ENCODE data around the gene COX5A.
"Not testable (repeated sequence)": the region's sequence is repeated elsewhere in the genome, so short reads cannot be mapped to it uniquely, and the experiment has no call there.

Gene COX5A

GRCh38 chr15:74955796-74956647 is 18.1 kb upstream of the COX5A start:
- DNase-seq (ENCODE audit: low read depth in 3 of 3) = peak; percentile 45 to 78 (median 47)

- DNase-seq (ENCODE audit: low read depth in 3 of 3) = no peak
Observed at GRCh38 chr15:74955017-74955416, 17.1 kb upstream of the COX5A start.

- DNase-seq (ENCODE audit: low read depth in 3 of 3) = no peak
Observed at GRCh38 chr15:74954515-74954914, 16.6 kb upstream of the COX5A start.

- DNase-seq (ENCODE audit: low read depth in 3 of 3) = no peak
Observed at GRCh38 chr15:74951006-74951405, 13.1 kb upstream of the COX5A start.

GRCh38 chr15:74950078-74950908 is 12.4 kb upstream of the COX5A start:
- DNase-seq (ENCODE audit: low read depth in 3 of 3) = peak; percentile 62 to 76 (median 75)

GRCh38 chr15:74937272-74937589 is 642 bp downstream of the COX5A start:
- no peak for DNase-seq (ENCODE audit: low read depth in 3 of 3)

GRCh38 chr15:74935193-74935592 is 2.7 kb downstream of the COX5A start:
- not testable (repeated sequence) for DNase-seq (ENCODE audit: low read depth in 3 of 3)

- no peak for DNase-seq (ENCODE audit: low read depth in 3 of 3)
Observed at GRCh38 chr15:74933573-74933972, 4.3 kb downstream of the COX5A start.

GRCh38 chr15:74928771-74929198 is 9.1 kb downstream of the COX5A start:
- no peak for DNase-seq (ENCODE audit: low read depth in 3 of 3)

- DNase-seq (ENCODE audit: low read depth in 3 of 3) = no peak
Observed at GRCh38 chr15:74924525-74924924, 13.3 kb downstream of the COX5A start.

- DNase-seq (ENCODE audit: low read depth in 3 of 3) = no peak
Observed at GRCh38 chr15:74920456-74920855, 17.4 kb downstream of the COX5A start.

GRCh38 chr15:74917676-74918075 is 20.2 kb downstream of the COX5A start:
- no peak for DNase-seq (ENCODE audit: low read depth in 3 of 3)

GRCh38 chr15:74913799-74914198 is 24.1 kb downstream of the COX5A start:
- not testable (repeated sequence) for DNase-seq (ENCODE audit: low read depth in 3 of 3)

GRCh38 chr15:74913041-74913440 is 24.8 kb downstream of the COX5A start:
- no peak for DNase-seq (ENCODE audit: low read depth in 3 of 3)

GRCh38 chr15:74908635-74909034 is 29.2 kb downstream of the COX5A start:
- no peak for DNase-seq (ENCODE audit: low read depth in 3 of 3)

GRCh38 chr15:74907163-74907870 is 30.6 kb downstream of the COX5A start:
- DNase-seq (ENCODE audit: low read depth in 3 of 3) = no peak

- peak; percentile 60 to 79 (median 60) for DNase-seq (ENCODE audit: low read depth in 3 of 3)
Observed at GRCh38 chr15:74906450-74907162, 31.3 kb downstream of the COX5A start, which contains the start of gene FAM219B. FAM219B (minus strand) TSS chr15:74906851; CDS start chr15:74906800, 51 bp downstream.

GRCh38 chr15:74906067-74906449 is 31.8 kb downstream of the COX5A start:
- DNase-seq (ENCODE audit: low read depth in 3 of 3) = peak in 2 of 3 experiments; percentile 8 to 19

- DNase-seq (ENCODE audit: low read depth in 3 of 3) = no peak
Observed at GRCh38 chr15:74904190-74904805, 33.6 kb downstream of the COX5A start.

GRCh38 chr15:74903676-74904075 is 34.2 kb downstream of the COX5A start:
- no peak for DNase-seq (ENCODE audit: low read depth in 3 of 3)

Measured in stimulated activated CD4-positive, alpha-beta T cell treated with anti-CD3 and anti-CD28 coated beads, TNF-alpha, amount 100 ng/mL, for 24 hours (primary cell).